Measurements from ENCODE around the gene OR52E5. TPM values are rescaled to one million over a fixed set of nuclear protein-coding genes. Genes with fewer than 3 reads are reported as not detected.

OR52E5 gene
- total and polyA plus RNA-seq, 2 experiments from 2014 or later, result not detected

- Histone ChIP-seq H3K27ac (no peak overlapping the region), H3K27me3 (no peaks in the 10 kb centered on the region), H3K4me3 (no peak overlapping the region), H3K9me2 (replicated peaks; ENCODE audit: insufficient read depth) (no peaks in the 10 kb centered on the region), H2AFZ (no peak overlapping the region), H3K4me2 (no peak overlapping the region), H3K79me2 (no peaks in the 10 kb centered on the region), H3K36me3 (replicated peaks; ENCODE audit: insufficient read depth, low read depth) (no peaks in the 10 kb centered on the region), H3K9me3 (ENCODE audit: low read depth) (no peaks in the 10 kb centered on the region), H4K20me1 (ENCODE audit: insufficient read depth, poor library complexity, severe bottlenecking) (no peaks in the 10 kb centered on the region), H3K4me1 (ENCODE audit: insufficient read depth) (no peaks in the 10 kb centered on the region)
- DNase-seq (ENCODE audit: low spot score), result no peak
- 92% methylated on average over 26 of the region's 31 CpGs for WGBS (ENCODE audit: low lambda C conversion rate, missing lambda C conversion rate)
- TF ChIP-seq EZH2 (IDR thresholded peaks at IDR 0.05; ENCODE audit: borderline replicate concordance) (no peak), CTCF (IDR thresholded peaks at IDR 0.05; ENCODE audit: poor library complexity) (no peak), EZH2phosphoT487 (IDR thresholded peaks at IDR 0.05; ENCODE audit: low read depth, severe bottlenecking, unreplicated experiment) (no peak)
Measured at GRCh38 chr11:5929571-5930368, 36.8 kb downstream of the OR52E5 start.

- Histone ChIP-seq H3K9me3 (ENCODE audit: low read depth) (no peaks in the 10 kb centered on the region), H3K79me2 (no peaks in the 10 kb centered on the region)
- TF ChIP-seq CTCF (IDR thresholded peaks at IDR 0.05; ENCODE audit: poor library complexity) (no peak), EZH2 (IDR thresholded peaks at IDR 0.05; ENCODE audit: borderline replicate concordance) (no peak)
Measured at GRCh38 chr11:5930614-5931013, 37.6 kb downstream of the OR52E5 start.

GRCh38 chr11:5931061-5931460, 38.1 kb downstream of the OR52E5 start:
- Histone ChIP-seq H3K4me3 (no peak overlapping the region), H2AFZ (no peak overlapping the region), H3K9me3 (ENCODE audit: low read depth) (no peaks in the 10 kb centered on the region), H3K27ac (no peak overlapping the region), H3K27me3 (no peaks in the 10 kb centered on the region), H3K36me3 (replicated peaks; ENCODE audit: insufficient read depth, low read depth) (no peaks in the 10 kb centered on the region), H3K4me2 (no peak overlapping the region), H3K4me1 (ENCODE audit: insufficient read depth) (no peaks in the 10 kb centered on the region), H3K9me2 (replicated peaks; ENCODE audit: insufficient read depth) (no peaks in the 10 kb centered on the region), H3K79me2 (no peaks in the 10 kb centered on the region), H4K20me1 (ENCODE audit: insufficient read depth, poor library complexity, severe bottlenecking) (no peaks in the 10 kb centered on the region)
- WGBS (ENCODE audit: low lambda C conversion rate, missing lambda C conversion rate), result 95% methylated on average over 8 of the region's 8 CpGs
- TF ChIP-seq EZH2 (IDR thresholded peaks at IDR 0.05; ENCODE audit: borderline replicate concordance) (no peak), EZH2phosphoT487 (IDR thresholded peaks at IDR 0.05; ENCODE audit: low read depth, severe bottlenecking, unreplicated experiment) (no peak), CTCF (IDR thresholded peaks at IDR 0.05; ENCODE audit: poor library complexity) (no peak)
- DNase-seq (ENCODE audit: low spot score), result no peak

More at GRCh38 chr11:5930614-5931013, 37.6 kb downstream of the OR52E5 start:
- no peak overlapping the region for H2AFZ ChIP-seq
- H3K9me2 ChIP-seq (replicated peaks; ENCODE audit: insufficient read depth), result no peaks in the 10 kb centered on the region
- no peak overlapping the region for H3K27ac ChIP-seq
- H3K4me2 ChIP-seq, result no peak overlapping the region
- no peaks in the 10 kb centered on the region for H3K36me3 ChIP-seq (replicated peaks; ENCODE audit: insufficient read depth, low read depth)
- H3K4me1 ChIP-seq (ENCODE audit: insufficient read depth), result no peaks in the 10 kb centered on the region
- no peaks in the 10 kb centered on the region for H4K20me1 ChIP-seq (ENCODE audit: insufficient read depth, poor library complexity, severe bottlenecking)
- no peak for DNase-seq (ENCODE audit: low spot score)
- no peak overlapping the region for H3K4me3 ChIP-seq
- WGBS (ENCODE audit: low lambda C conversion rate, missing lambda C conversion rate), result 93% methylated on average over 19 of the region's 19 CpGs
- H3K27me3 ChIP-seq, result no peaks in the 10 kb centered on the region

Data from hepatocyte (in vitro differentiated cells).